Measurements from ENCODE around the gene NSUN5. TPM values are rescaled to one million over a fixed set of nuclear protein-coding genes. Genes with fewer than 3 reads are reported as not detected.

The NSUN5 gene
- total and polyA plus RNA-seq, 2 of the 8 experiments (the other 6 are each of a cell fraction or from before 2014, with no cell fraction given), result 56.2 to 89.0 TPM

DNA sequence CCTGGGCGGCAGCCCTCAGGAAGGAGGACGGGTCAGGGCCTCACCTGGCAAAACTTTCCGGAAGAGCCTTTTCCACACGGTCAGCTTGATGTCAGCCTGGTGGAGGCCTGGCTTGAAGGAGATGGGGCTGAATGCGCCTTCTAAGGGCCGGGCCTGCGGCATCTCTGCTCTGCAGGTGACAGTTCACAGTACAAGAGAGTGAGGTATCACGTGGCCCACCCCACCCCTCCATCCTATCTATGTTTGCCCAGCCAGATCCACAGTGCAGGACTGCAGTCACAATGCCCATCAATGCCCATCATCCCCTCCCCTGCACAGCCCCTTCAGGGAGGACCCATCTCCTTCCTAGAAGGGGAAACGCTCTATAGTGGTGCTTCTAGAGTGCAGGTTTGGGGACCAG is 7.9 kb upstream of the NSUN5 start:
- H2BK15ac ChIP-seq (ENCODE audit: low read length), result no peak overlapping the region
- no peak overlapping the region for H2BK5ac ChIP-seq (ENCODE audit: low read depth, low read length)
- no peak for FAIRE-seq
- H2AK5ac ChIP-seq (ENCODE audit: low read depth, low read length), result no peak overlapping the region
- no peaks in the 10 kb centered on the region for H3K9me3 ChIP-seq (ENCODE audit: insufficient read depth in 2 of 2, low read depth in 1 of 2, low read length in 1 of 2)
- no peak overlapping the region for H3K14ac ChIP-seq (ENCODE audit: insufficient read length)
- no peak for DNase-seq (ENCODE audit: low read depth in 1 of 2, low spot score in 2 of 2)
- POLR2A ChIA-PET (ENCODE audit: partially characterized antibody), result no interaction called here
- no peak overlapping the region for H2BK120ac ChIP-seq (replicated peaks; ENCODE audit: low read depth, low read length)
- WGBS, 2 experiments (ENCODE audit: extremely low coverage in 1 of 2, insufficient coverage in 1 of 2, insufficient read length in 1 of 2, insufficient replicate concordance in 2 of 2, low coverage in 1 of 2, low lambda C conversion rate in 2 of 2, missing lambda C conversion rate in 1 of 2), result 84% methylated on average over 9 of the region's 9 CpGs; no CpG with 5 or more reads in 1 of the 2 experiments
- H4K8ac ChIP-seq (ENCODE audit: extremely low read depth, insufficient read depth, low read length), result 0 out of 2 replicates have a peak overlapping the region, but pooled peaks have one; percentile 35
- no peak for TF ChIP-seq NANOG (IDR thresholded peaks at IDR 0.05; ENCODE audit: insufficient read depth, low read depth, low read length, poor library complexity, severe bottlenecking)
- H3K36me3 ChIP-seq (ENCODE audit: control insufficient read depth in 2 of 4, insufficient read depth in 4 of 4, low read length in 3 of 4), result no peaks in the 10 kb centered on the region
- no peaks in the 10 kb centered on the region for H3K79me1 ChIP-seq (ENCODE audit: low read depth, low read length)
- no peak overlapping the region for H2BK20ac ChIP-seq (ENCODE audit: low read length)
- no peak overlapping the region for H3K27ac ChIP-seq (ENCODE audit: low read depth, low read length)
- no peak overlapping the region for H3K4me3 ChIP-seq (ENCODE audit: extremely low read depth in 1 of 4, insufficient read depth in 2 of 4, low read depth in 3 of 4, low read length in 4 of 4)
- H3K56ac ChIP-seq (replicated peaks; ENCODE audit: insufficient read length, low read depth, low read length), result no peak overlapping the region
- no peak overlapping the region for H3K9ac ChIP-seq (replicated peaks in 1 of 4; ENCODE audit: extremely low read depth in 1 of 4, low read depth in 3 of 4, low read length in 3 of 4)
- no peak overlapping the region for H2AFZ ChIP-seq (ENCODE audit: low read length)
- no peaks in the 10 kb centered on the region for H4K20me1 ChIP-seq (replicated peaks in 1 of 2; ENCODE audit: control insufficient read depth in 1 of 2, insufficient read depth in 2 of 2, low read length in 2 of 2)
- no peak overlapping the region for H3K4ac ChIP-seq (replicated peaks; ENCODE audit: insufficient read length, low read depth, low read length)
- no peak overlapping the region for H4K91ac ChIP-seq (replicated peaks; ENCODE audit: insufficient read length, low read length)
- no peak overlapping the region for H3K23ac ChIP-seq (ENCODE audit: insufficient read length)
- H3K18ac ChIP-seq (ENCODE audit: extremely low read depth, low read length), result no peak overlapping the region
- H3K79me2 ChIP-seq (ENCODE audit: control insufficient read depth in 1 of 2, insufficient read depth in 2 of 2, low read length in 2 of 2), result no peaks in the 10 kb centered on the region
- no peaks in the 10 kb centered on the region for H3K23me2 ChIP-seq (ENCODE audit: low read depth, low read length)
- H3K4me1 ChIP-seq (replicated peaks in 1 of 4; ENCODE audit: control insufficient read depth in 3 of 4, insufficient read depth in 4 of 4, low read length in 3 of 4), result no peaks in the 10 kb centered on the region
- 0 out of 7 replicates have a peak, but pooled peaks cover 0 to 2% (median 0%) of the 10 kb centered on the region in 4 experiments for H3K27me3 ChIP-seq (replicated peaks in 1 of 4; ENCODE audit: control insufficient read depth in 3 of 4, extremely low read depth in 1 of 4, insufficient read depth in 3 of 4, low read length in 3 of 4)
- H2BK12ac ChIP-seq (ENCODE audit: low read depth, low read length), result no peak overlapping the region
- H4K5ac ChIP-seq (ENCODE audit: insufficient read length, low read depth, low read length), result no peak overlapping the region
- CTCF ChIA-PET (ENCODE audit: partially characterized antibody), result interaction anchor here (0.6 to 1.1 kb wide), 4 partner anchors 7 to 1756 kb away, joined by 3 to 4 read pairs (median 3); no protein-coding TSS in a partner anchor
- no peak overlapping the region for H3K4me2 ChIP-seq (ENCODE audit: insufficient read depth in 1 of 2, low read depth in 2 of 2, low read length in 2 of 2)
